HG03457 (cell line): Measurements from ENCODE around the gene PAOX.
A peak's percentile ranks its signal among the peaks of the same experiment; 100 is the strongest.

Experiments
- ATAC-seq: cut with Tn5 transposase; IDR thresholded peaks from one replicate; pipeline ENCODE4 v1.9.1; 2021; ENCODE audit warnings: moderate number of reproducible peaks; ENCODE audit not compliant: unreplicated experiment

PAOX gene

GRCh38 chr10:133379152-133379800 is at the start of gene PAOX:
Gene PAOX (plus strand): TSS chr10:133379262. CDS start chr10:133379317, 55 bp downstream.
- peak; percentile 46 for ATAC-seq

GRCh38 chr10:133329491-133330202 is 49.4 kb upstream of the PAOX start:
- peak; percentile 78 for ATAC-seq

GRCh38 chr10:133332936-133333699 is 45.9 kb upstream of the PAOX start:
- no peak for ATAC-seq

- ATAC-seq: no peak
These were observed 44.4 kb upstream of the PAOX start for GRCh38 chr10:133334503-133335245.

- no peak for ATAC-seq
These were observed 43.6 kb upstream of the PAOX start for GRCh38 chr10:133335246-133336117.

GRCh38 chr10:133336118-133336576 is 42.9 kb upstream of the PAOX start:
- ATAC-seq: no peak

- ATAC-seq: no peak
These were observed 42.3 kb upstream of the PAOX start, which contains the start of gene CALY for GRCh38 chr10:133336577-133337369. Gene CALY (minus strand): TSS chr10:133336896. CDS start chr10:133328989, 7,907 bp downstream.

- ATAC-seq: no peak
These were observed 41.7 kb upstream of the PAOX start for GRCh38 chr10:133337370-133337725.

- no peak for ATAC-seq
These were observed 40.7 kb upstream of the PAOX start for GRCh38 chr10:133338080-133339071.

- no peak for ATAC-seq
These were observed 39.2 kb upstream of the PAOX start for GRCh38 chr10:133339708-133340380.

GRCh38 chr10:133341983-133342382 is 37.1 kb upstream of the PAOX start:
- ATAC-seq: no peak

GRCh38 chr10:133342942-133343341 is 36.1 kb upstream of the PAOX start:
- no peak for ATAC-seq

GRCh38 chr10:133343558-133343957 is 35.5 kb upstream of the PAOX start:
- ATAC-seq: no peak

GRCh38 chr10:133344236-133344635 is 34.8 kb upstream of the PAOX start:
- ATAC-seq: no peak

- ATAC-seq: no peak
These were observed 32.6 kb upstream of the PAOX start for GRCh38 chr10:133346413-133346812.

GRCh38 chr10:133347710-133348517 is 31.1 kb upstream of the PAOX start:
- no peak for ATAC-seq

- no peak for ATAC-seq
These were observed 29.9 kb upstream of the PAOX start for GRCh38 chr10:133349160-133349568.
